NCI-H2107 (cell line): ENCODE data around the gene CTF1.
"Not testable (repeated sequence)": the region's sequence is repeated elsewhere in the genome, so short reads cannot be mapped to it uniquely, and the experiment has no call there.

ENCODE experiments used
- DNase-seq: peaks from one replicate; lab custom pipeline; 2025; lab: John Stamatoyannopoulos, UW

CTF1 gene

GRCh38 chr16:30931068-30931650, 34.7 kb downstream of the CTF1 start:
- DNase-seq = no peak

GRCh38 chr16:30934827-30935557, 38.6 kb downstream of the CTF1 start:
- no peak for DNase-seq

- no peak for DNase-seq
These were observed 41.3 kb downstream of the CTF1 start for GRCh38 chr16:30937692-30938091.

- not testable (repeated sequence) for DNase-seq
These were observed 43.2 kb downstream of the CTF1 start for GRCh38 chr16:30939571-30939970.

GRCh38 chr16:30941600-30942425, 45.4 kb downstream of the CTF1 start:
- no peak for DNase-seq

GRCh38 chr16:30942426-30942806, 46.0 kb downstream of the CTF1 start:
- no peak for DNase-seq

- DNase-seq = no peak
These were observed 47.9 kb downstream of the CTF1 start for GRCh38 chr16:30944352-30944751.

GRCh38 chr16:30946671-30947540, 50.5 kb downstream of the CTF1 start:
- DNase-seq = no peak

- DNase-seq = no peak
These were observed 51.1 kb downstream of the CTF1 start for GRCh38 chr16:30947541-30947858.

GRCh38 chr16:30947859-30948666, 51.6 kb downstream of the CTF1 start:
- no peak for DNase-seq

GRCh38 chr16:30948667-30949649, 52.5 kb downstream of the CTF1 start, which contains the start of gene ORAI3:
Gene ORAI3, plus strand, starts transcription at chr16:30949068. Its CDS starts 222 bp downstream, at chr16:30949290.
- no peak for DNase-seq

- DNase-seq = no peak
These were observed 53.5 kb downstream of the CTF1 start for GRCh38 chr16:30949650-30950515.

- DNase-seq = no peak
These were observed 54.2 kb downstream of the CTF1 start for GRCh38 chr16:30950516-30951065.

- no peak for DNase-seq
These were observed 54.8 kb downstream of the CTF1 start for GRCh38 chr16:30951193-30951592.

GRCh38 chr16:30951750-30952149, 55.3 kb downstream of the CTF1 start:
- DNase-seq = no peak

GRCh38 chr16:30953111-30953510, 56.7 kb downstream of the CTF1 start:
- no peak for DNase-seq
